Mesothelial cell of epicardium (in vitro differentiated cells): ENCODE results near the gene HPSE2. TPM values are rescaled to one million over a fixed set of nuclear protein-coding genes. Genes with fewer than 3 reads are reported as not detected.

Source experiments
- DNase-seq, 2 experiments: peaks; one replicate each; pipeline ENCODE4 v3.0.0; 2021; ENCODE audit warnings: low spot score in 2 of 2; ENCODE audit not compliant: unreplicated experiment in 2 of 2
- H3K27ac Mint-ChIP-seq: 2 replicates; pipeline ENCODE4 v1.8.0; 2021; ENCODE audit warnings: mixed read lengths
- H3K27me3 Mint-ChIP-seq: 2 replicates; pipeline ENCODE4 v1.8.0; 2021; ENCODE audit warnings: low read depth, mixed read lengths
- H3K36me3 Mint-ChIP-seq: 2 replicates; pipeline ENCODE4 v1.8.0; 2021; ENCODE audit warnings: mixed read lengths
- H3K4me1 Mint-ChIP-seq: 2 replicates; pipeline ENCODE4 v1.8.0; 2021; ENCODE audit warnings: mixed read lengths
- H3K4me3 Mint-ChIP-seq: 2 replicates; pipeline ENCODE4 v1.8.0; 2021; ENCODE audit warnings: mild to moderate bottlenecking, moderate library complexity, mixed read lengths
- H3K9me3 Mint-ChIP-seq: 2 replicates; pipeline ENCODE4 v1.8.0; 2021; ENCODE audit warnings: mixed read lengths
- total RNA-seq: library from RNA; stranded (reverse); gene quantifications from 3 replicates; pipeline ENCODE4 v1.2.1, GENCODE V29; 2021
- TF ChIP-seq, protein P1 (sequence below): fragments of 200-600 bp; sonication (generic); IDR thresholded peaks from one replicate; pipeline ENCODE4 v1.5.0; 2021; ENCODE audit warnings: antibody characterized with exemption; ENCODE audit not compliant: unreplicated experiment

HPSE2 gene
- total RNA-seq, 1 donor from 2014 or later: 2.3 TPM

DNA sequence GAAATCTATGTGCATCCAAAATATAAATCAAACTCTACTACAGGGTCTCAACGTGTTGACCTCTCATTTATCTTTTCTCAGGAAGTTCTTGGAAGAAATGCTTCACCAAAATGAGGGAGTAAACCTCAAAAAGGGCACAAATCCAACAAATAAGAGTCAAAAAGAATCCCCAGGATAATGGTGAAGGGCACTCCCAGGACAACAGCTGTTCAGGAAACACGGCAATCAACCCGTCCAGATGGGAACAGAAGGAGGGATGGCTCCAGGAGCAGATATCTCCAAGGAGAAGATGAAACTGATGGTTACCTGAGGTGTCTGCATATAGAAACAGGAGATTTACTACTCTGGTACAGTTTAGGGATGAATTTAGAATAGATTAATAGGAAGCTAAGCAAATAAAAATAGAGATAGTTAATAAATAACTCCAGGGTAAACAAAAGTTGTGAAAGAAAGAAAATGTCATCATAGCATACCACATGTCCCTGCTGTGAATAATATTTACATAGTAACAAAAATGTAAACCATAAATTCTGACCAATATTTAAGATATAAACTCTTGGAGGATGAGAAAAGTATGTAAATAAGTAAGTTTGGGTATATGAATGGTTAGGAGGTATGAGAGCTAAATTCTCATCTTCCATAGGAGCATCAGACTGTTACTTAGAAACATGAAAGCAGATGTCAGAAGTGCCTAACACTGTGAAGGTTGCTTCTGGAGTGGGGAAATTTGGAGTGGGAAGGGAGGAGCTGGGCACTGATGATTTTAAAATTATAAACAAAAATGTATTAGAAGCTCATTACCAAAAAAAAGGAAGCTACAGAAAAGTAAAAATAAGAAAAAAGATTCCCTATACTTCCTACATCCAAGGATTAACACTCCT is 551.4 kb downstream of the HPSE2 start:
- TF ChIP-seq, protein P1, sequence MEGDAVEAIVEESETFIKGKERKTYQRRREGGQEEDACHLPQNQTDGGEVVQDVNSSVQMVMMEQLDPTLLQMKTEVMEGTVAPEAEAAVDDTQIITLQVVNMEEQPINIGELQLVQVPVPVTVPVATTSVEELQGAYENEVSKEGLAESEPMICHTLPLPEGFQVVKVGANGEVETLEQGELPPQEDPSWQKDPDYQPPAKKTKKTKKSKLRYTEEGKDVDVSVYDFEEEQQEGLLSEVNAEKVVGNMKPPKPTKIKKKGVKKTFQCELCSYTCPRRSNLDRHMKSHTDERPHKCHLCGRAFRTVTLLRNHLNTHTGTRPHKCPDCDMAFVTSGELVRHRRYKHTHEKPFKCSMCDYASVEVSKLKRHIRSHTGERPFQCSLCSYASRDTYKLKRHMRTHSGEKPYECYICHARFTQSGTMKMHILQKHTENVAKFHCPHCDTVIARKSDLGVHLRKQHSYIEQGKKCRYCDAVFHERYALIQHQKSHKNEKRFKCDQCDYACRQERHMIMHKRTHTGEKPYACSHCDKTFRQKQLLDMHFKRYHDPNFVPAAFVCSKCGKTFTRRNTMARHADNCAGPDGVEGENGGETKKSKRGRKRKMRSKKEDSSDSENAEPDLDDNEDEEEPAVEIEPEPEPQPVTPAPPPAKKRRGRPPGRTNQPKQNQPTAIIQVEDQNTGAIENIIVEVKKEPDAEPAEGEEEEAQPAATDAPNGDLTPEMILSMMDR: no peak
- no peak overlapping the region for H3K4me3 Mint-ChIP-seq
- H3K4me1 Mint-ChIP-seq: no peaks in the 10 kb centered on the region
- H3K36me3 Mint-ChIP-seq: no peaks in the 10 kb centered on the region
- H3K27ac Mint-ChIP-seq: no peak overlapping the region
- DNase-seq: no peak
- peaks cover 13% of the 10 kb centered on the region for H3K27me3 Mint-ChIP-seq
- peaks cover 20% of the 10 kb centered on the region for H3K9me3 Mint-ChIP-seq

DNA sequence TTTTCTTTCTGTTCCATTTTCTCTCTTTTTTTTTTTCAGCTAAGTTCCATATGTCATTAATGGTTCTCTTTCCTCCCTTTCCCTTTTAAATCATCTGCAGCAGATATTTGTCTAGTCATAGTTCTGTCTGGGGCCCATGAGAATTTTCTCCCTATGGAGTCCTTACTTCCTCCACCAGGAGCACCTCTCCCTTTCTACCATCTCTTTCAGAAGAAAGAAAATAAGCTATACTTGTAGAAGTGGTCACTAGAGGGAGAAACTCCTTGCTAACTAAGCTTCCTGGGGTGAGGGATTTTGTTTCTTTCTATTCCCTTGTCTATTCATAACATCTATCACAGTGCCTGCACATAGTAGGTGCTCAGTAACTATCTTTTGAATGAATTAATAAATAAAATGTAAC is 558.8 kb downstream of the HPSE2 start:
- no peaks in the 10 kb centered on the region for H3K9me3 Mint-ChIP-seq
- H3K4me1 Mint-ChIP-seq: no peaks in the 10 kb centered on the region

DNA sequence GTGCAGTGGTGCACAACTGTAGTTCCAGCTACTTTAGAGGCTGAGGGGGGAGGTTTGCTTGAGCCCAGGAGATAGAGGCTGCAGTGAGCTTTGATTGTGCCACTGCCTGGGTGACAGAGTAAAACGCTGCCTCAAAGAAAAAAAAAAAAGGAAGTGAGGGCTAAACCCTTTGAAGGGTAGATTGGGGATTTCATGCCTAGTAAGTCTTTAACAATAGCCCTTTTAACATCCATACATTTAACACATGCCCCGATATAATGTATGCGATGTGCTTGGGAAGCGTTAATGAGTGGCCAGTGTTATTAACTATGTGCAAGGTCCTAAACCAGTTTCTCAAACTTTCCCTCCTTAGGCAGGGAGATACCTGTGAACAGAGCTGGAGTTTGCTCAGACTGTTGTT is 559.8 kb downstream of the HPSE2 start:
- no peak overlapping the region for H3K4me3 Mint-ChIP-seq
- H3K27me3 Mint-ChIP-seq: peaks cover 1% of the 10 kb centered on the region
- TF ChIP-seq, protein P1: no peak
- no peaks in the 10 kb centered on the region for H3K9me3 Mint-ChIP-seq
- no peak for DNase-seq
- no peaks in the 10 kb centered on the region for H3K36me3 Mint-ChIP-seq
- H3K27ac Mint-ChIP-seq: no peak overlapping the region
- H3K4me1 Mint-ChIP-seq: no peaks in the 10 kb centered on the region

More for the DNA sequence above, 558.8 kb downstream of the HPSE2 start:
- no peak for DNase-seq
- H3K27me3 Mint-ChIP-seq: peaks cover 1% of the 10 kb centered on the region
- no peak overlapping the region for H3K27ac Mint-ChIP-seq
- H3K36me3 Mint-ChIP-seq: no peaks in the 10 kb centered on the region
- no peak overlapping the region for H3K4me3 Mint-ChIP-seq
- TF ChIP-seq, protein P1: no peak

DNA sequence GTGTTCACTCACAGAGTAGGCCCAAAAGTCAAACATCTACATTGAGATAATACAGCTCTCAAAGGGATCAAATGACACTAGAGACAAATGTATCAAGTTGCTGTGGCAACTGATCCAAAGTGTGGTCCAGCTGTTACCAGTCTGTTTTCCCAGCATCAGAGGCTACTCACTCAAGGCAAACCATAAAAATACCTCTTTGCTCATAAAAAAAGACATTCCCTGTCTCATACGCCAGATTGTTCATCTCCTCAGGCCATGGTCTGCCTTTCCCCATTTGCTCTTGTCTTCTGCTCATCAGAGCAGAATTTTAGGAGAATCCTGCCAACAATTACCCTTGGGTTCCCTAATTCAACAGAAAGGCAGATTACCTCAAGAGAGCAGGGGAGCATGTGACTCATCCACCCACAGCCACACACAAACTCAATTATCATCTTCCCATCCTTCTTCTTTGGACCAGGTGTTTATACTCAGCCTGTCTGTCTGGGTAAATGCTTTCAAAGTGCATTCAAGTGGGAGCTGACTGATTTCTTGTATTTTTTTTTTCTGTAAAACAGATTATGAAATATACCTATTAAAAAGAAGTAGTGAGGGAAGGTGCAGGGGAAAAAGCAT is 562.4 kb downstream of the HPSE2 start:
- Mint-ChIP-seq H3K36me3 (no peaks in the 10 kb centered on the region), H3K9me3 (no peaks in the 10 kb centered on the region), H3K27me3 (no peaks in the 10 kb centered on the region), H3K4me1 (no peaks in the 10 kb centered on the region), H3K4me3 (no peak overlapping the region), H3K27ac (no peak overlapping the region)
- DNase-seq: no peak
- TF ChIP-seq, protein P1: no peak

DNA sequence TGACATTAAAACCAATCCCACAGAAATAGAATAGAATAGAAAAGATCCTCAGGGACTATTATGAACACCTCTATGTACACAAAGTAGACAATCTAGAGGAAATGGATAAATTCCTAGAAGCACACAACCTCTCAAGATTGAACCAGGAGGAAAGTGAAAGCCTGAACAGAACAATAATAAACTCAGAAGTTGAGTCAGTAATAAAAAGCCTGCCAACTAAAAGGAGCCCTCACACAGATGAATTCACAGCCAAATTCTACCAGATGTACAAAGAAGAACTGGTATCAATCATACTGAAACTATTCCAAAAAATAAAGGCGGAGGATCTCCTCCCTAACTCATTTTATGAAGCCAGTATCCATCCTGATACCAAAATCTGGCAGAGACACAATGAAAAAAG is 568.6 kb downstream of the HPSE2 start:
- Mint-ChIP-seq H3K9me3 (peaks cover 30% of the 10 kb centered on the region), H3K36me3 (no peaks in the 10 kb centered on the region), H3K27ac (no peak overlapping the region), H3K4me3 (no peak overlapping the region), H3K27me3 (no peaks in the 10 kb centered on the region), H3K4me1 (no peaks in the 10 kb centered on the region)
- TF ChIP-seq, protein P1: no peak
- DNase-seq: no peak
